AG04449 (cell line): Measurements from ENCODE around the gene POLR2L.

Source experiments
- CTCF ChIA-PET: fragments of 350-600 bp; formaldehyde crosslinking; extraction: SDS; loops from one replicate; lab custom pipeline; 2021; ENCODE audit warnings: antibody characterized with exemption; lab: Yijun Ruan, JAX
- POLR2A ChIA-PET: fragments of 400-600, 350-600 bp; formaldehyde crosslinking; extraction: SDS; loops from one replicate; lab custom pipeline; 2020; ENCODE audit warnings: antibody characterized with exemption, inconsistent platforms; lab: Yijun Ruan, JAX
- DNase-seq: peaks from one replicate; pipeline ENCODE4 v3.0.0-alpha.2; 2010; ENCODE audit warnings: low read depth, low spot score
- H3K4me3 ChIP-seq: 2 replicates; pipeline ENCODE4 v1.5.1; 2011; ENCODE audit warnings: low read depth, mild to moderate bottlenecking, control low read depth, low read length
- TF ChIP-seq, protein P1 (sequence below): IDR thresholded peaks from one replicate; pipeline ENCODE4 v1.5.1; 2011; ENCODE audit warnings: mild to moderate bottlenecking, moderate library complexity, low read length, control low read depth, inconsistent platforms; ENCODE audit not compliant: insufficient read depth; ENCODE audit errors: missing control alignments

POLR2L gene

DNA sequence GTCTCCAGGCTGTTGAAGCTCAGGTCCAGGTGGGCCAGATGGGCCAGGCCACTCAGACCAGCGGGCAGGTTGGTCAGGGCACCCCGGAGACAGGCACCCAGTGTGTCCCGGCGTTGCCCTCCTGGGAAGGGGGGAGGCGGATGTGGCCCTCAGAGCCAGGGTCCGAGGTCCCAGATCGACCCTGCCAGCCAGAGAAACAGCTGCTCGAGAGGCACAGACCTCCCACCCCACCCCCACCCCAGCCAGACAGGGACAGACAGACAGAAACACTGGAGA, 38.9 kb downstream of the POLR2L start:
- TF ChIP-seq, protein P1, sequence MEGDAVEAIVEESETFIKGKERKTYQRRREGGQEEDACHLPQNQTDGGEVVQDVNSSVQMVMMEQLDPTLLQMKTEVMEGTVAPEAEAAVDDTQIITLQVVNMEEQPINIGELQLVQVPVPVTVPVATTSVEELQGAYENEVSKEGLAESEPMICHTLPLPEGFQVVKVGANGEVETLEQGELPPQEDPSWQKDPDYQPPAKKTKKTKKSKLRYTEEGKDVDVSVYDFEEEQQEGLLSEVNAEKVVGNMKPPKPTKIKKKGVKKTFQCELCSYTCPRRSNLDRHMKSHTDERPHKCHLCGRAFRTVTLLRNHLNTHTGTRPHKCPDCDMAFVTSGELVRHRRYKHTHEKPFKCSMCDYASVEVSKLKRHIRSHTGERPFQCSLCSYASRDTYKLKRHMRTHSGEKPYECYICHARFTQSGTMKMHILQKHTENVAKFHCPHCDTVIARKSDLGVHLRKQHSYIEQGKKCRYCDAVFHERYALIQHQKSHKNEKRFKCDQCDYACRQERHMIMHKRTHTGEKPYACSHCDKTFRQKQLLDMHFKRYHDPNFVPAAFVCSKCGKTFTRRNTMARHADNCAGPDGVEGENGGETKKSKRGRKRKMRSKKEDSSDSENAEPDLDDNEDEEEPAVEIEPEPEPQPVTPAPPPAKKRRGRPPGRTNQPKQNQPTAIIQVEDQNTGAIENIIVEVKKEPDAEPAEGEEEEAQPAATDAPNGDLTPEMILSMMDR = no peak
- no peak for DNase-seq
- CTCF ChIA-PET = no interaction called here
- peak overlapping the region; percentile 63 for H3K4me3 ChIP-seq
- POLR2A ChIA-PET = interaction anchor here (1.3 kb wide), 1 partner anchor 8 kb away, joined by 11 read pairs; no protein-coding TSS in a partner anchor

DNA sequence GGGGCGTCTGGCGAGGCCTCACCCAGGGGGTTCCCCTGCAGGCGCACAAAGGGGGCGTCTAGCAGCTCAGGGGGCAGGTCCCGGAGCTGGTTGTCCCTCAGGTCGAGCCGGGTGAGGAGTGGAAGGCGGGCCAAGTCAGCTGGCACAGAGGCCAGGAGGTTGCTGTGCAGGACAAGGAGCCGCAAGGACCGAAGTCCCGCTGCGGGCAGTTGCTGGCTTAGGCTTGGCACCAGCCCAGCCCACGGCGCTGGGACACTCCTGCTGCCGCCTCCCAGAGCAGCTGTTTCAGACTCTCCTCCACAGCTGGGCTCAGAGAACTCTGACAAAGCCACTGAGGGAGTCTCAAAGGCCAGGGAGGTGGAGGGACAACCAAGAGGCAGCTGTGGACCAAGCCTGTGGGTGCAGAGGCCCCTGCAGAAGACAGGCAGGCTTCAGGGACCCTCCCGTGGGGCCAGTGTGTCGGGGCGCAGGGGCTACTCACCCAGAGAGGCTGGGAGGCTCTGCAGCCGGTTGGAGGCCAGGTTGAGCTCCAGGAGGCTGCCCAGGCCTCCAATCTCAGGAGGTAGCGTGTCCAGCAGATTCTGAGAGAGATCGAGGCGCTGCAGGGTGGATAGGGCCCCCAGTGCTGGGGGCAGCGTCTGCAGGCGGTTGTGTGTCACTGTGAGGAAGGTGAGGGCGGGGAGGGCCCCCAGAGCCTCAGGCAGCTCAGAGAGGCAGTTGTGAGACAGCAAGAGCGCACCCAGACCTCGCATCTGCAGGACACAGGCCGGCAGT, 39.4 kb downstream of the POLR2L start:
- CTCF ChIA-PET = no interaction called here
- TF ChIP-seq, protein P1 = no peak
- POLR2A ChIA-PET = no interaction called here
- H3K4me3 ChIP-seq = peak overlapping the region; percentile 63
- no peak for DNase-seq

DNA sequence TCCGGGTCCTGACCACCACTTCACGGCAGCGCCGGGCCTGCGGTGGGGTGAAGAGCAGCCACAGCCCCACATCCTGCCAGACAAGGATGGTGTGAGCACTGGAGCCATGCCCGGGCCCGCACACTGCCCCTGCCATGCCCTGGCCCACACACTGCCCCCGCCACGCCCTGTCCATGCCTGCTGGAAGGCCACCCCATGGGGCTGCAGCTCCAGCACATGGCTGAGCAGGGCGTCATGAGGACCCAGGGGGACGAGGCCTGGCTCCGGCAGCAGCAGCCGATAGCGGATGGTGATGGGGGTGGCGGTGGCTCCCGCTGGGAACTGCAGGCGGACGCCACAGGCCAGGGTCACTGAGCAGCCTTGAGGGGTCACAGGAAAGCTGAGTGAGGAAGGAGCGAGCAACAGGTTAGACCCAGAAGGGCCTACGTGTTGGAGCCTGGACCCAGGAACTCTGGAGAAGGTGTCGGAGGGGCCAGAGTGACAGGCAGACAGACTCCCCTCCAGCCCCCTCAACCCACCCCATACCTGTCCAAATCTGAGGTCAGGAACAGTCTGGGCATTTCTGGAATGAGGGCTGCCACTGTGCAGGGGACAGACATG, 40.2 kb downstream of the POLR2L start:
- CTCF ChIA-PET = no interaction called here
- TF ChIP-seq, protein P1 = no peak
- H3K4me3 ChIP-seq = no peak overlapping the region
- no peak for DNase-seq
- POLR2A ChIA-PET = no interaction called here

DNA sequence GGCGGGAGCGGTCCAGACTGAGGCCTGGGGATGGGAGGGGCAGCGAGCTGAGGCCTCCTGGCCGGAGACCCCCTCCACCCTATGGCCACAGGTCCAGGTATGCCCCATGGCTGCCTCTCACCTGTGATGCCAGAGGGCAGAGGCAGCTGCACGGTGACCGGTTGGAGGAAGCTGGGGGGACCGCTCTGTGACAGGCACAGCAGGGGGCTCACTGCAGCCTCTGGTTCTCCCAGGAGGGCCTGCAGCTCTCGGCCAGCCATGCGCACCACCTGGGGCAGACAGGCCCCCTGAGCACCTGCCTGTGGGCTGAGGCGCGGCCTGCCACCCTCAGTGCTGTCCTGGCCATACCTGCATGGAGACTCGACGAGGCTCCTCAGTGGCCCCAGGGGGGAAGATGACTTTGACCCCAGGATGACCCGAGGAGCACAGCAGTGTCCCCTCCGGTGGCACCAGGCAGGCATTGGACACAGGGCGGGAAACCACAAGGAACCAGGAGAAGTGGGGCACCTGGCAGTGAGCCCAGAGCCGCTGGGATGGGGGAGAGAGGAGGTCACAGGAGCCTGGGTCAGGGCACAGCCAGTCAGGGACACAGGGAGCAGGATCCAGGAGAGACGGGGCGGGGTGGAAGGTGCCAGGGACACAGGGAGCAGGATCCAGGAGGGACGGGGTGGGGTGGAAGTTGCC, 41.1 kb downstream of the POLR2L start:
- POLR2A ChIA-PET = no interaction called here
- TF ChIP-seq, protein P1 = no peak
- no peak for DNase-seq
- no peak overlapping the region for H3K4me3 ChIP-seq
- CTCF ChIA-PET = interaction anchor here (0.8 to 1.0 kb wide), 2 partner anchors 18 kb away, joined by 3 read pairs; partner anchors contain the start of gene PNPLA2

DNA sequence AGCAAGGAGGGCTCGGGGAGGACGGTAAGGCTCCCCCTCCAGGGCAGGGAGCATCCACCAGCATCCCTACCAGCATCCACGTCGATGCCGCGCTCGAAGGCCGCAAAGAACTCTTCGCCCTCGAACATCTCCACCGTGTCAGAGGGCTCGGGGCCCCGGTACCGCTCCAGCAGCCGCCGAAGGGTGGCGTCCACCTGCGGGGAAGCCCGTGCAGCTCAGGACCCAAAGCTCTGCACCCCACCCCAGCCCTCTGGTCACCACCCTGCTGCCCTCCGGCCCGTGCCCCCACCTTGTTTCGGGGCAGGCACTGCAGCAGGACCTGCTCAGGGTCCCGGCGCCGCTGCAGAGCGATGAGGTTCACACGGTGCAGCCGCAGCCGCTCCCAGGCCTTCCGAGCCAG, 41.9 kb downstream of the POLR2L start:
- ChIA-PET POLR2A (no interaction called here), CTCF (interaction anchor here (0.8 to 1.0 kb wide), 2 partner anchors 18 to 19 kb away, joined by 3 read pairs; partner anchors contain the start of gene PNPLA2)
- TF ChIP-seq, protein P1 = no peak
- H3K4me3 ChIP-seq = no peak overlapping the region
- no peak for DNase-seq
